Kidney epithelial cell (primary cell): ENCODE data around the gene MBD3L3. TPM values are rescaled to one million over a fixed set of nuclear protein-coding genes. Genes with fewer than 3 reads are reported as not detected.

Source experiments
- DNase-seq: peaks from one replicate; pipeline ENCODE4 v3.0.0-alpha.2; 2010; ENCODE audit warnings: low read depth
- H3K27me3 ChIP-seq: 2 replicates; pipeline ENCODE4 v1.6.0; 2011; ENCODE audit warnings: low read length; ENCODE audit not compliant: control insufficient read depth, insufficient read depth
- H3K36me3 ChIP-seq: 2 replicates; pipeline ENCODE4 v1.5.1; 2011; ENCODE audit warnings: low read length; ENCODE audit not compliant: control insufficient read depth, insufficient read depth
- H3K4me3 ChIP-seq: 2 replicates; pipeline ENCODE4 v1.5.1; 2011; ENCODE audit warnings: low read depth, mild to moderate bottlenecking, control low read depth, low read length
- total RNA-seq: library from RNA; depleted of rRNA; stranded (reverse); fragments of >200 nt; gene quantifications from 2 replicates; pipeline ENCODE4 v1.2.3, GENCODE V29; 2015
- TF ChIP-seq, protein P1 (sequence below): IDR thresholded peaks from 2 replicates; pipeline ENCODE4 v1.5.1; 2011; ENCODE audit warnings: mild to moderate bottlenecking, moderate library complexity, low read length, control low read depth, inconsistent platforms; ENCODE audit not compliant: insufficient read depth, poor library complexity, severe bottlenecking

Gene MBD3L3
- total RNA-seq, 1 donor from 2014 or later = not detected

- TF ChIP-seq, protein P1, sequence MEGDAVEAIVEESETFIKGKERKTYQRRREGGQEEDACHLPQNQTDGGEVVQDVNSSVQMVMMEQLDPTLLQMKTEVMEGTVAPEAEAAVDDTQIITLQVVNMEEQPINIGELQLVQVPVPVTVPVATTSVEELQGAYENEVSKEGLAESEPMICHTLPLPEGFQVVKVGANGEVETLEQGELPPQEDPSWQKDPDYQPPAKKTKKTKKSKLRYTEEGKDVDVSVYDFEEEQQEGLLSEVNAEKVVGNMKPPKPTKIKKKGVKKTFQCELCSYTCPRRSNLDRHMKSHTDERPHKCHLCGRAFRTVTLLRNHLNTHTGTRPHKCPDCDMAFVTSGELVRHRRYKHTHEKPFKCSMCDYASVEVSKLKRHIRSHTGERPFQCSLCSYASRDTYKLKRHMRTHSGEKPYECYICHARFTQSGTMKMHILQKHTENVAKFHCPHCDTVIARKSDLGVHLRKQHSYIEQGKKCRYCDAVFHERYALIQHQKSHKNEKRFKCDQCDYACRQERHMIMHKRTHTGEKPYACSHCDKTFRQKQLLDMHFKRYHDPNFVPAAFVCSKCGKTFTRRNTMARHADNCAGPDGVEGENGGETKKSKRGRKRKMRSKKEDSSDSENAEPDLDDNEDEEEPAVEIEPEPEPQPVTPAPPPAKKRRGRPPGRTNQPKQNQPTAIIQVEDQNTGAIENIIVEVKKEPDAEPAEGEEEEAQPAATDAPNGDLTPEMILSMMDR = no peak
- H3K27me3 ChIP-seq = no peaks in the 10 kb centered on the region
- DNase-seq = no peak
- H3K36me3 ChIP-seq = no peaks in the 10 kb centered on the region
- H3K4me3 ChIP-seq = no peak overlapping the region
These were observed 50.6 kb downstream of the MBD3L3 start for GRCh38 chr19:7007859-7008258.

Other genes with a start within 250 kb of the MBD3L3 start
- gene ADGRE1, start 171.1 kb downstream of the MBD3L3 start, total RNA-seq = not detected in 2 replicates
- gene MBD3L2B, start 37.2 kb downstream of the MBD3L3 start, total RNA-seq = not detected in 2 replicates
- not detected in 2 replicates for gene MBD3L5, start 28.1 kb downstream of the MBD3L3 start, total RNA-seq
- gene MBD3L4, start 18.5 kb downstream of the MBD3L3 start, total RNA-seq = not detected in 2 replicates
- not detected in 2 replicates for gene MBD3L2, start 9.4 kb downstream of the MBD3L3 start, total RNA-seq
- gene ZNF557, start 11.0 kb upstream of the MBD3L3 start, total RNA-seq = 10.1 and 10.9 TPM in 2 replicates
- 15.5 and 23.1 TPM in 2 replicates for gene INSR, start 235.7 kb upstream of the MBD3L3 start, total RNA-seq